ENCODE data around the gene NAGPA.

DNA sequence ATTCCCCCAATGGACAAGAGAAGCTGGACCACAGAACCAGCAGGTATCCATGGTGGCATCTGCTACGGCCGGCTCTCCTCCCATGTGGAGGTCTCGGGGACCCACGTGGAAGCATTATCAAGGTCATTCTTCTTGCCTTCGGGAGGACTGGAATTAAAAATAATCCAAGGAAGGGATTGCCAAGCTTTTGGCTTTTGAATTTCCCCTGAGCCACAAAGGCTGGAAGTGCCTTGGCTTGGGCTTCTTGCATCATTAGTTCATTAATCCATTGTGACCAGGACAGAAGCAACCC, 16.1 kb downstream of the NAGPA start:
- TF ChIP-seq, protein P1, sequence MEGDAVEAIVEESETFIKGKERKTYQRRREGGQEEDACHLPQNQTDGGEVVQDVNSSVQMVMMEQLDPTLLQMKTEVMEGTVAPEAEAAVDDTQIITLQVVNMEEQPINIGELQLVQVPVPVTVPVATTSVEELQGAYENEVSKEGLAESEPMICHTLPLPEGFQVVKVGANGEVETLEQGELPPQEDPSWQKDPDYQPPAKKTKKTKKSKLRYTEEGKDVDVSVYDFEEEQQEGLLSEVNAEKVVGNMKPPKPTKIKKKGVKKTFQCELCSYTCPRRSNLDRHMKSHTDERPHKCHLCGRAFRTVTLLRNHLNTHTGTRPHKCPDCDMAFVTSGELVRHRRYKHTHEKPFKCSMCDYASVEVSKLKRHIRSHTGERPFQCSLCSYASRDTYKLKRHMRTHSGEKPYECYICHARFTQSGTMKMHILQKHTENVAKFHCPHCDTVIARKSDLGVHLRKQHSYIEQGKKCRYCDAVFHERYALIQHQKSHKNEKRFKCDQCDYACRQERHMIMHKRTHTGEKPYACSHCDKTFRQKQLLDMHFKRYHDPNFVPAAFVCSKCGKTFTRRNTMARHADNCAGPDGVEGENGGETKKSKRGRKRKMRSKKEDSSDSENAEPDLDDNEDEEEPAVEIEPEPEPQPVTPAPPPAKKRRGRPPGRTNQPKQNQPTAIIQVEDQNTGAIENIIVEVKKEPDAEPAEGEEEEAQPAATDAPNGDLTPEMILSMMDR (CRISPR knock-in tag; IDR thresholded peaks at IDR 0.05), result no peak
- TF ChIP-seq, protein P2, sequence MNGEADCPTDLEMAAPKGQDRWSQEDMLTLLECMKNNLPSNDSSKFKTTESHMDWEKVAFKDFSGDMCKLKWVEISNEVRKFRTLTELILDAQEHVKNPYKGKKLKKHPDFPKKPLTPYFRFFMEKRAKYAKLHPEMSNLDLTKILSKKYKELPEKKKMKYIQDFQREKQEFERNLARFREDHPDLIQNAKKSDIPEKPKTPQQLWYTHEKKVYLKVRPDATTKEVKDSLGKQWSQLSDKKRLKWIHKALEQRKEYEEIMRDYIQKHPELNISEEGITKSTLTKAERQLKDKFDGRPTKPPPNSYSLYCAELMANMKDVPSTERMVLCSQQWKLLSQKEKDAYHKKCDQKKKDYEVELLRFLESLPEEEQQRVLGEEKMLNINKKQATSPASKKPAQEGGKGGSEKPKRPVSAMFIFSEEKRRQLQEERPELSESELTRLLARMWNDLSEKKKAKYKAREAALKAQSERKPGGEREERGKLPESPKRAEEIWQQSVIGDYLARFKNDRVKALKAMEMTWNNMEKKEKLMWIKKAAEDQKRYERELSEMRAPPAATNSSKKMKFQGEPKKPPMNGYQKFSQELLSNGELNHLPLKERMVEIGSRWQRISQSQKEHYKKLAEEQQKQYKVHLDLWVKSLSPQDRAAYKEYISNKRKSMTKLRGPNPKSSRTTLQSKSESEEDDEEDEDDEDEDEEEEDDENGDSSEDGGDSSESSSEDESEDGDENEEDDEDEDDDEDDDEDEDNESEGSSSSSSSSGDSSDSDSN (CRISPR knock-in tag; IDR thresholded peaks at IDR 0.05), result no peak
- TF ChIP-seq SIN3A (IDR thresholded peaks at IDR 0.05; ENCODE audit: borderline replicate concordance, low read depth, low read length) (no peak), ZNF253 (CRISPR knock-in tag; IDR thresholded peaks at IDR 0.05; ENCODE audit: borderline replicate concordance) (no peak), KDM1A (CRISPR knock-in tag; IDR thresholded peaks at IDR 0.05) (no peak), NPAS2 (CRISPR knock-in tag; IDR thresholded peaks at IDR 0.05; ENCODE audit: borderline replicate concordance) (no peak), STAG1 (CRISPR knock-in tag; IDR thresholded peaks at IDR 0.05) (no peak), RBM39 (IDR thresholded peaks at IDR 0.05; ENCODE audit: low read depth, low read length, poor library complexity, severe bottlenecking) (no peak), ETV6 (CRISPR knock-in tag; conservative IDR thresholded peaks at IDR 0.05) (no peak), TOE1 (CRISPR knock-in tag; IDR thresholded peaks at IDR 0.05) (no peak)
- TF ChIP-seq, protein P3, sequence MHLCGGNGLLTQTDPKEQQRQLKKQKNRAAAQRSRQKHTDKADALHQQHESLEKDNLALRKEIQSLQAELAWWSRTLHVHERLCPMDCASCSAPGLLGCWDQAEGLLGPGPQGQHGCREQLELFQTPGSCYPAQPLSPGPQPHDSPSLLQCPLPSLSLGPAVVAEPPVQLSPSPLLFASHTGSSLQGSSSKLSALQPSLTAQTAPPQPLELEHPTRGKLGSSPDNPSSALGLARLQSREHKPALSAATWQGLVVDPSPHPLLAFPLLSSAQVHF (CRISPR knock-in tag; IDR thresholded peaks at IDR 0.05), result no peak
- TF ChIP-seq, protein P4, sequence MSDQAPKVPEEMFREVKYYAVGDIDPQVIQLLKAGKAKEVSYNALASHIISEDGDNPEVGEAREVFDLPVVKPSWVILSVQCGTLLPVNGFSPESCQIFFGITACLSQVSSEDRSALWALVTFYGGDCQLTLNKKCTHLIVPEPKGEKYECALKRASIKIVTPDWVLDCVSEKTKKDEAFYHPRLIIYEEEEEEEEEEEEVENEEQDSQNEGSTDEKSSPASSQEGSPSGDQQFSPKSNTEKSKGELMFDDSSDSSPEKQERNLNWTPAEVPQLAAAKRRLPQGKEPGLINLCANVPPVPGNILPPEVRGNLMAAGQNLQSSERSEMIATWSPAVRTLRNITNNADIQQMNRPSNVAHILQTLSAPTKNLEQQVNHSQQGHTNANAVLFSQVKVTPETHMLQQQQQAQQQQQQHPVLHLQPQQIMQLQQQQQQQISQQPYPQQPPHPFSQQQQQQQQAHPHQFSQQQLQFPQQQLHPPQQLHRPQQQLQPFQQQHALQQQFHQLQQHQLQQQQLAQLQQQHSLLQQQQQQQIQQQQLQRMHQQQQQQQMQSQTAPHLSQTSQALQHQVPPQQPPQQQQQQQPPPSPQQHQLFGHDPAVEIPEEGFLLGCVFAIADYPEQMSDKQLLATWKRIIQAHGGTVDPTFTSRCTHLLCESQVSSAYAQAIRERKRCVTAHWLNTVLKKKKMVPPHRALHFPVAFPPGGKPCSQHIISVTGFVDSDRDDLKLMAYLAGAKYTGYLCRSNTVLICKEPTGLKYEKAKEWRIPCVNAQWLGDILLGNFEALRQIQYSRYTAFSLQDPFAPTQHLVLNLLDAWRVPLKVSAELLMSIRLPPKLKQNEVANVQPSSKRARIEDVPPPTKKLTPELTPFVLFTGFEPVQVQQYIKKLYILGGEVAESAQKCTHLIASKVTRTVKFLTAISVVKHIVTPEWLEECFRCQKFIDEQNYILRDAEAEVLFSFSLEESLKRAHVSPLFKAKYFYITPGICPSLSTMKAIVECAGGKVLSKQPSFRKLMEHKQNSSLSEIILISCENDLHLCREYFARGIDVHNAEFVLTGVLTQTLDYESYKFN (CRISPR knock-in tag; conservative IDR thresholded peaks at IDR 0.05), result no peak

Data from HepG2 (cell line).